Psoas muscle (tissue), 8 donors: ENCODE results near the gene CDK14. TPM values are rescaled to one million over a fixed set of nuclear protein-coding genes. Genes with fewer than 3 reads are reported as not detected.

Experiments used
- ATAC-seq, 4 donors: fragments of 200-7000 bp; cut with Tn5 transposase; one replicate each; pipeline ENCODE4 v1.9.1; 2020; ENCODE audit warnings: moderate library complexity in 3 of 4, mild to moderate bottlenecking in 2 of 4
- DNase-seq, 2 donors: peaks; one replicate each; pipeline ENCODE4 v3.0.0-alpha.2; 2020
- H3K27ac ChIP-seq: fragments of 200-600 bp; one replicate; pipeline ENCODE4 v1.8.0; 2022
- H3K27me3 ChIP-seq, 3 donors: fragments of 200-600 bp in 1 of 3; one replicate each; pipeline versions ENCODE4 v1.6.1 to v1.8.0; 2013 to 2022; ENCODE audit warnings: low read length in 2 of 3, mild to moderate bottlenecking in 2 of 3, moderate library complexity in 1 of 3; ENCODE audit not compliant: insufficient read depth in 3 of 3
- H3K36me3 ChIP-seq, 2 donors: fragments of 200-600 bp in 1 of 2; one replicate each; pipeline versions ENCODE4 v1.6.1 to v1.8.0; 2013 to 2022; ENCODE audit warnings: low read depth in 1 of 2, mild to moderate bottlenecking in 1 of 2, moderate library complexity in 1 of 2; ENCODE audit not compliant: insufficient read depth in 1 of 2
- H3K4me1 ChIP-seq: fragments of 200-600 bp; one replicate; pipeline ENCODE4 v1.8.0; 2022
- H3K4me3 ChIP-seq: fragments of 200-600 bp; one replicate; pipeline ENCODE4 v1.8.0; 2022; ENCODE audit warnings: mild to moderate bottlenecking
- H3K9me3 ChIP-seq: fragments of 200-600 bp; one replicate; pipeline ENCODE4 v1.8.0; 2022
- CTCF ChIP-seq: fragments of 200-600 bp; IDR thresholded peaks from one replicate; pipeline ENCODE4 v1.8.0; 2022; ENCODE audit warnings: antibody characterized with exemption
- WGBS, 3 donors: extraction: QIAGEN DNeasy Blood & Tissue Kit; methylation state at CpG; one replicate each; pipeline versions ENCODE4 v1.1.6 to v1.1.7; 2013; 5-methylcytosine and 5-hydroxymethylcytosine counted together
- intact Hi-C, 2 donors: fragments of 100-400 bp; cut with DNase I; formaldehyde crosslinking; loops; one replicate each; pipeline versions ENCODE4 v1.11.0 to v1.14.2; 2022
- polyA plus RNA-seq, 3 donors: library from polyadenylated mRNA; stranded (reverse); fragments of 200-250 nt; gene quantifications; one replicate each; pipeline ENCODE4 v1.2.3, GENCODE V29; 2013
- total RNA-seq, 4 donors: library from RNA; stranded (reverse); fragmentation: NEBNext Ultra II Directional in 2 of 4; extraction: Animal tissue kit (Norgen Biotek cat#: 25700) in 2 of 4; gene quantifications; one replicate each; pipeline versions ENCODE4 v1.2.1 to v1.2.4, GENCODE V29; 2021 to 2023
- donor health status: healthy with polysubstance abuse.
- donor health status: DM: no; HTN: no; CAD: no; lungs with moderate emphysema.
- donor health status: Bipolar disorder and iron deficiency.
- donor health status: healthy.
- donor health status: DM: yes; HTN: yes; CAD: no.
- donor health status: DM: no; HTN: no; CAD: no.
- donor health status: DM: no; HTN: no; CAD: no.
- donor health status: DM: yes; HTN: yes; CAD: no.

Gene CDK14
- total and polyA plus RNA-seq, 7 donors = 1.7 to 16.6 (median 10.6) TPM

DNA sequence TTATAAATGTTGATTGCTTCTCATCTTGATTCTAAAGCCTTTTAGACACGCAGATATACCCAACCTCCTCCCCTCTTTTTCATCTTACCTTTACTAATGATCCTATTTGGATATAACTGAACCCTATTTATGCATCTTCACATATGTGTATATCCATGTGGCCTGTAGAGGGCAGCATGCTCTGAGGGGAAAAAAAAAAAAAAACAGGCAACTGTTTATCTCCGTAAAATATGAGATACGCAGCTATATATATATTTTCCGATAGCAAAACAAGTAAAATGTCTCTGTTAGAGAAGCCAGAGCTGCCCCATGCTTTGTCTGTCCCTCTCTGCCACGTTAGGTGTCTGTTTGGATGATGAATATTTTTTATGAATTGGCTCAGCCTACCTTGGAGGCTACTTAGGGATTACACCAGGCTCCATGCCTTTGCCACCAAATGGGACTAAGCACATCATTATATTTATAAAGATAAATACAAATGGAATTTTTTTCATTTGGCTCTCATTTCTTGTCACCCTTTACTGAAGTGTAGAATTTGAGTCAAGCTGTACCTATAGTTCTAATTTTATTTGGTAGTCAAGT, 493.4 kb downstream of the CDK14 start:
- H3K4me1 ChIP-seq = no peaks in the 10 kb centered on the region
- peak overlapping the region; percentile 59 for H3K4me3 ChIP-seq
- no peaks in the 10 kb centered on the region for H3K36me3 ChIP-seq
- no peaks in the 10 kb centered on the region for H3K9me3 ChIP-seq
- peak; percentile 77 for TF ChIP-seq CTCF
- ATAC-seq (peak; percentile 56 to 84 (median 68)), DNase-seq (no peak)
- intact Hi-C loops = loop anchor here (5.0 to 10.0 kb wide), 6 partner anchors 173 to 795 kb away; partner anchors contain the start of genes FZD1 (in 2 of the 2) and MTERF1 (in 1 of the 2)
- 4 to 16% (median 7%) methylated on average over 5 of the region's 5 CpGs for WGBS, 3 donors
- H3K27ac ChIP-seq = no peak overlapping the region
- H3K27me3 ChIP-seq = no peaks in the 10 kb centered on the region

DNA sequence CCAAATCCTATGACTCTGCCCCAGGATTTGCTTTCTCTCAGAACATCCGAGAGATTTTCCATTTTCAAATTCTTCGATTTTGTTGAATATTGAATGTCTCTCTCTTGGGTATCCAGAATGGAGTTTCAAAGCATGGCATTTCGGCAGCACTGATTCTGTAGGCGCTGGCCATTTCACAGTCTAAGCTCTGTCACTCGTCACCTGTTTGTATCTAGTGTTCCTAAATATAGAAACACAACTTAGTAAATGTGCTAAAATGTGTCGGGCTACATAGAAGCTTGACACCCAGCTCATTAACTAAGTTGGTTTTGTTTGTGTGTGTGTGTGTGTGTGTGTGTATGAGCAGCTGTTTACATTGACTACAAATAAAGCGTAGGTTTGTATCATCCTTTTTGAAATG, 494.6 kb downstream of the CDK14 start:
- Histone ChIP-seq H3K4me1 (no peaks in the 10 kb centered on the region), H3K36me3 (no peaks in the 10 kb centered on the region), H3K27me3 (no peaks in the 10 kb centered on the region), H3K27ac (no peak overlapping the region), H3K4me3 (no peak overlapping the region), H3K9me3 (no peaks in the 10 kb centered on the region)
- intact Hi-C loops = no loop called here
- no peak for TF ChIP-seq CTCF
- DNase-seq (no peak), ATAC-seq (peak in 2 of 4 donors; percentile 41 to 43)
- 55 to 62% (median 56%) methylated on average over 7 of the region's 7 CpGs for WGBS, 3 donors

GRCh38 chr7:91091631-91092030, 495.5 kb downstream of the CDK14 start:
- no peak for ATAC-seq
- WGBS, 3 donors = 85 to 93% (median 92%) methylated on average over 4 of the region's 4 CpGs
- intact Hi-C loops = no loop called here
- Histone ChIP-seq H3K4me3 (no peak overlapping the region), H3K36me3 (no peaks in the 10 kb centered on the region), H3K27ac (no peak overlapping the region), H3K27me3 (no peaks in the 10 kb centered on the region), H3K9me3 (no peaks in the 10 kb centered on the region), H3K4me1 (no peaks in the 10 kb centered on the region)
- no peak for TF ChIP-seq CTCF
- DNase-seq = no peak

- Histone ChIP-seq H3K27ac (no peak overlapping the region), H3K36me3 (no peaks in the 10 kb centered on the region), H3K4me1 (no peaks in the 10 kb centered on the region), H3K4me3 (no peak overlapping the region), H3K27me3 (no peaks in the 10 kb centered on the region), H3K9me3 (no peaks in the 10 kb centered on the region)
- intact Hi-C loops = no loop called here
- ATAC-seq = no peak
- WGBS, 3 donors = 89 to 95% (median 95%) methylated on average over 3 of the region's 3 CpGs
- DNase-seq = no peak
- no peak for TF ChIP-seq CTCF
These were observed 497.1 kb downstream of the CDK14 start for GRCh38 chr7:91093181-91093580.

DNA sequence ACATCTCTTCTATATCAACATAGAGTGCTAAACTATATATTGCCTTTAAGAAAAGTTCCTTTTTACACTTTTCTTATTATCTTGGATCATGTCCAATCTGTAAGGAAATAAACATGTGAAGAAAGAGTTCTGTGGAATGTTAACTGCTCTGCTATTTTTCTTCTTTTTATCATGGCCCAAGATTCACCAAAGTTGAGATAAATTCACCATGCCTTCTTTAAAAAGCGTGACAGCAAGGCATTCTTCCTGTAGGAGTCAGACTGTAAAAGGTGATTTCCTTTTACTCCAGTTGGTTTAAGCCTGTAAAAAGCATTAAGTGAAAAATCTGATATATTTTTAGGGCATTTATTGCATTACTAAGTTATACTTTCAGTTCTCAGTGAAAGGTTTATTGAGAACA, 502.4 kb downstream of the CDK14 start:
- intact Hi-C loops = no loop called here
- no peak for DNase-seq

More for the DNA sequence above, 502.4 kb downstream of the CDK14 start:
- H3K27ac ChIP-seq = no peak overlapping the region
- H3K4me3 ChIP-seq = no peak overlapping the region
- no peaks in the 10 kb centered on the region for H3K9me3 ChIP-seq
- TF ChIP-seq CTCF = no peak
- WGBS, 3 donors = 70 to 80% (median 73%) methylated on average over 1 of the region's 1 CpG
- no peaks in the 10 kb centered on the region for H3K4me1 ChIP-seq
- ATAC-seq = no peak
- no peaks in the 10 kb centered on the region for H3K36me3 ChIP-seq
- H3K27me3 ChIP-seq = no peaks in the 10 kb centered on the region
